HK-2 (cell line): ENCODE measurements around the gene OGFRL1.

Experiments used
- DNase-seq: peaks from one replicate; pipeline ENCODE4 v3.0.0-alpha.2; 2018; ENCODE audit not compliant: unreplicated experiment

Gene OGFRL1

DNA sequence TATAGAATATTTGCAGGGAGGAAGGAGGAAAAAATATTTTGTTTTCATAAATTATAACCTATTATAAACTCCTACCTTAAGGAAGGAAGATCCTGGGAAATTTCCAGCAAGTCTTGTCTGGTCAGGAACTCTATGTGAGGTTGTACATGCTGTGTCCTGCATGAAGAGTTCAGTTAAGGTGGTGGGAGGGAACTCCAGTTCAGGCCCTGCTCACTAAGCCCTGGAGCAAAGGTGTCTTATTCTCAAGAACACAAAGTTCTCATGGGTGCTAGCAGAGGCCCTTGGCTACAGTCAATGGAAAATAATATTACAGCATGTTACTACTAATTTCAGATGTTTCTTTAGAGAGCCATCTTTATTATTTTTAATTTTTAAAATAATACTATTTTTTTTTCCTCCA lies 3.8 kb upstream of the OGFRL1 start:
- DNase-seq: no peak

DNA sequence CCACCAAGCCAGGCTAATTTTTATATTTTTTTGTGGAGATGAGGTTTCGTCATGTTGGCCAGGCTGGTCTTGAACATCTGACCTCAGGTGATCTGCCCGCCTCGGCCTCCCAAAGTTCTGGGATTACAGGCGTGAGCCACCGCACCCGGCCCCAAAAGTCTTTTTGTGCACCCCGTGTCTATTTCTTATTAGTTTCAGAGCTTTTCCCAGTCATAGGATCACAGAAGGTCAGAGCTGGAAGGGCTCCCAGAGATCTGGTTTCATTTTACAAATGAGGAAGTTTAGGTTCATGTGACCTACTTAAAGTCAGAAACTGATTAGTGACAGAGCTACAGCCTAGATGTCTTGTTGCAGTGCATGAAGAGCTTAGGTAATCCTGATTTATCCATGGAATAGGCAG lies 1.6 kb upstream of the OGFRL1 start:
- DNase-seq: no peak

DNA sequence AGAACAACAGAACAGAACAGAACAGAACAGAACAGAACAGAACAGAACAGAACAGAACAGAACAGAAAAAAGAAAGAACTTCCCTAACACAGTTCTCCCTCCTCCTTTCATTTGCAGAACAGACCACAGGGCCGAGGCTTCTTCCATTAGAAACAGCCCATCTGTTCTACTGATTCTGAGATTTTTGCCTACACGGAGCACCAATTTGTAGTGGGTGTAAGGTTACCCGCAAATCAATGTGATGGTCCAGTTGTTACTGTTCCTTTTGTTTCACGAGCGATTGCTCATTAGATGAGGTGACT lies 734 bp upstream of the OGFRL1 start:
- no peak for DNase-seq

DNA sequence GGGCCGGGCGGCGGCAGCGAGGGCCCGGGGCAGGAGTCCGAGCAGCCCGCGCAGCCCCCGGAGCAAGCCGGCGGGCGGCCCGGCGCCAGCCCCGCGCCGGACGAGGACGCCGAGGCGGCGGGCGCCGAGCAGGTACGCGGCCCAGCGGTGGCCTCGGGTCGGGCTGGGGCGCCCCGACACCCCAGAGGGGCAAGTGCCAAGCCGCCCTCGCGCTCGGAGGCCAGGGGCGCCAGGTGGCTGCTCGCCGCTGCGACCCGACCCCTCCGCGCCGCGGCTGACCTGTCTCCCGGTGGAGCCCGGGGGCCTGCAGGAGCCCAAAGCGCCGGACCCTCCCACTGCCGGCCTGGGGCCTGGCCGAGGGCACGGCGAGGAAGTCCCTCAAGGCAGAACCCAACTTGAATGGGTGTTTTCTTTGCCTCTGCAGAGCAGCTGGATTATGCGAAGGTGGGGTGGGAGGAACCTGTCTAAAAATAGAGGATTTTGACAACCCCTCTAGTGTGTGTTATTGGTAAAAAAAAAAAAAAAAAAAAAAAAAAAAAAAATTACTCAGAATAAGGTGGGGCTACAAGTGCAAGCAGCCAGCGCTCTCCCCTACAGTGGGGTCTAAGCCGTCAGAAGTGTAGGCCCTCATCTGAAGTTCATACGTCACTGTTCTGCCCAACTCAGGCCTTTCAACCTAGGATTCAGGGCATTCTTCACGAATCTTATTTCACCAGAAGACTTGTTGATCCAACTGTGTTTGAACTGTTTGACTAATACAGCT lies 609 bp downstream of the OGFRL1 start:
- DNase-seq: peak; percentile 43

DNA sequence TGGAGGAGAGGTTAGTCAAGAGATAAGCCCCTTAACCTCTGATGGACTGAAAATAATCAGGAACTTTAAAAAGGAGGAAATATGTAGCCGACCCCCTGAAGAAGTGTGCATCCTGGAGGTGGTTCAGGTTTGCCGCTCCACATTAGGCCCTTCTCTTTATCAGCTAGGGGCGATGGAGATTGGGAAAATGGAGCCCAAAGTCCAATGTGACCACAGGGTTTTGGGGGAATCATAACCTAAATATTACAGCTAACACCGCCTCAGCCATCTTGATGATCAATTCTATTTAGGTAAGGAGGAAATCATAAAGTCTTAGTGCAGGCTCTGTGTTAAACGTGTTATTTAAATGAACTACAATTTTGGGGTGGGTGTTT lies 1.2 kb downstream of the OGFRL1 start:
- DNase-seq: no peak

DNA sequence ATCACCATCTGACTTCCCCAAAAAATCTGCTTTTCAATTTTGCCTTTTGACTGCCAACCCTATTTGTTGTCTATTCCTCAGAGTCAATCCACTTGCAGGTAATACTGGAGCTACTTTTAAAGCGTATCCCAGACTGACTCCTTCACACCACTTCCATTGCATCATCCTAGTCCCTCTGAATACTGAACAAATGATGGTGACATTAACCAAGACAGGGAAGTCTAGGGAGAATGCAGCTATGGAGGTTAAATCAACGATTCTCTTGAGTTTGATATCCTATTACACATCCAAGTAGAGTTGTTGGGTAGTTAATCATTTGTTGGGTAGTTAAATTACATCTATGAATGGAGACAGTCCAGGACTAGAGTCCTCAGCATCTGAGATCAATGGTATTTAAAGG lies 2.0 kb downstream of the OGFRL1 start:
- no peak for DNase-seq

DNA sequence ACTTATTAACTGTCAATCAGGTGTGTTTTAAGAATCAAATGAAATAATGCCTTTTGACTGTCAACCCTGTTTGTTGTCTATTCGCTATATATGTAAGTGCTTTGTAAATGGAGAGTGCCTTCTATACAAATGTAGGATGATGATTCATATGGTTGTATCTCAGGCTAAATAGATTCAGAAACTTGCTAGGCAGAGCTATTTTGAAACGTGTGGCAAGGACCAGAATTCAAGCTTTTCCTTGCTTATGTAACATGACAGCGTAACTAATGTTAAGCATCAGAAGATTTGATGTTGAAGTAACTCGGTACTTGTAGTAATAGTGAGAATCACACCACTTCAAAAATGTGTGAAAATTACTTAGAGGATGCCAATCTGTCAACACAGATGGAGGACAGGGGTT lies 3.4 kb downstream of the OGFRL1 start:
- no peak for DNase-seq

DNA sequence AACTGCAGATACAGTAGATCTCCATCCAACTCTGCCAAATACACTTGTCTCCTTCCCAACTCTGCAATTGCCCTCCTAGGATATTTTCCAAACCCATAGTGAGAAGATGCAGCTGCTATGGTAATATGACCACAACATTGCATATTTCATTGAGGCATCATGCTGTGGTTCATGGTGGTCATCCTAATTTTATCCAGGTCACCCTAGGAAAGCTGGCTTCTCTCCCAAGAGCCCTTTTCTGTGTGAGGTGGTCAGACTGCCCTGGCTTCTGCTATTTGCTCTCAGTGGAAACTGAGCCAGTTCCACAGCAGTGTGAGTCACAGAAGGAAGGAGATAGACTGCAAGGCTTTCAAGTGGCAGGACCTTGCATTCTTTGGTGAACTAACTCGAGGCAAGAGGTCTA lies 5.5 kb downstream of the OGFRL1 start:
- DNase-seq: peak; percentile 38

DNA sequence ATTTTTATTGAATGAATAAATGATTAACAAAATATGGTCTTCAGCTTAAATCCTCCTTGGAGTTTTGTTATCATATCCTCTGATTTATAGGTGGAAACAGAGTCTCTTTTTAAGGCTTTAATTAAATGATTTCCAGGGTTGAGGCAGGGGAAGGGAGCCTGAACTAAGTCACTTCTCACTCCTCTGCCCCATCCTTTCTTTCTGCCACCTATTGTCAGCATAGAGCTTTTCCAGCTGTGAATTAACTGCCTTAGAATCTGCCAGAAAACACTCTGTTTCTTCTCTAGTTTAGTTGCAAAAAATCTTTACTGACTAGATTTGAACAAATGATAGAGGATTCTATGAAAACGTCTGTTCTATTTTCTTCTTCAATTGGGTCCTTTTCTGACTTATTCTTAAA lies 9.8 kb downstream of the OGFRL1 start:
- DNase-seq: no peak

DNA sequence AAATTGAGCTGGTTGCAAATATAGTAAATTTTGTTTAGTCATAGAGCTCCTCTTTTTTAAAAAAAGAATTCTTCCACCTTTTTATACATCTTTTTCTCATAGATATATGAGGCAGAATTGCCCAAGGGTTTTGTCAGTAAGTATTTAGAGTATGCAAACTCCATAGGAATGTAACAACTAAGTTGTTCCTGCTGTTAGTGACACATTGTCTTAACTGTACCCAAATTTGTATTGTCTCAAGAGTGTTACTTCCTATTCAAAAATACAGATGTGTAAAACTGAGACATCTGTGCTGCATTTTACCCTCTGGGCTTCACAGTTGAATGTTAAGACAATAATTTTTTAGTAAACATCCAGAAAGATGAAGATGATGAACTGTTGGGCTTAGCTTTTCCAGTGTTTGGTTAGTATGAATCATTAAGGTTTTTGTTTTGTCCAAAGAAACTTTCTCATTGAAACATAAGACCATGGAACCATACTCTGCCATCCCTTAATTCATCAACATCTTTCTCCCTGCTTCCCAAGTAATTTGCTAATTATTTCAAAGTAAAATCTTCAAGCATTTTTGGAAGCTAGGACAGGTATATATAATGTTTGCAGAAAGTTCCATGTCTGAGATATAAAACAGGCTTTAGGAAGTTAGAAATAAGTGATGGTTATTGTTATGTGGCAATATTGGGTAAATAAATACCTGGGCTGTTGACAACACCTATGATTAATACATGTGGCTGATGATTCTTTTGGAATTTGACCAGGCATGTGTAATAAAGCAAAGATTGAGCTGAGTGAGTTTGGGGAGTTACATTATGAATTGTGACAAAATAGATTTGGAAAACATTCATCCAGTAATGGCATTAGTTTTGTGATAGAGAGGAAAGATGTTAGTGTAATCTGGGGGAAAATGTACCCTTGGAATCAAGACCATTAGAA lies 11.2 kb downstream of the OGFRL1 start:
- no peak for DNase-seq

DNA sequence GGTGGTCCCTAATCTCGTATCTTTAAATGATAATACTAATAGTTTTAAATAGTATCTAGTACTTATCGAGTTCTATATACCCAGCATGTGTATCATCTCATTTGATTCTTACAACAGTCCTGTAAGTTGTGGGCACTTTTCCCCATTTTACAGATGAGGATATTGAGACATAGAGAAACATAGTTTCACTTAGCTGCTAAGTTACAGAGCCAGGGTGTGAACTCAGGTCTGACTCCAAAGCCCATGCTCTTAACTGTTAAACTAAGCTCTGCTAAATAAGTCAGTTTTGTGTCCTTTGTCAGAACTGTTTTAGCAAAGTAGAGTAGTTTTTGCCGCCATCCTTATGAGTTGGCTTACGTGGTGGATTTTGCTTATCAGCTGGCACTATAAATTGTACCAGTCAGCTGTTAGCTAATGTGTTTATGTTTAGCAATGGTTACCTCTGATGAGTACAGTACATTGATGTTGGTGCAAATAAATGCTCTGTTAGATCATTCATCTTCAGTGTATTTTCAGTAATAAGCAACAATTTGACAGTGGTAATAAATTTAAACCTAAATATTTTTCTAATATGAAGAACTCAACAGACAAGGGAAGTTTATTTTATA lies 12.1 kb downstream of the OGFRL1 start:
- DNase-seq: no peak

DNA sequence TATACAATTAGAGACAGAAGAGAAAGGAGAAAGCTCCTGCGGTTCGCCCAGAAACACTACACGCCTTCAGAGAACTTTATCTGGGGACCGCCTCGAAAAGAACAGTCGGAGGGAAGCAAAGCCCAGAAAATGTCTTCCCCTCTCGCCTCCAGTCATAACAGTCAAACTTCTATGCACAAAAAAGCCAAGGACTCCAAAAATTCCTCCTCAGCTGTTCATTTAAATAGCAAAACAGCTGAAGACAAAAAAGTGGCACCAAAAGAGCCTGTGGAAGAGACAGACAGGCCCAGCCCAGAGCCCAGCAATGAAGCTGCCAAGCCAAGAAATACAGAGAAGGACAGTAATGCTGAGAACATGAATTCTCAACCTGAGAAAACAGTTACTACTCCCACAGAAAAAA lies 12.9 kb downstream of the OGFRL1 start:
- DNase-seq: no peak

DNA sequence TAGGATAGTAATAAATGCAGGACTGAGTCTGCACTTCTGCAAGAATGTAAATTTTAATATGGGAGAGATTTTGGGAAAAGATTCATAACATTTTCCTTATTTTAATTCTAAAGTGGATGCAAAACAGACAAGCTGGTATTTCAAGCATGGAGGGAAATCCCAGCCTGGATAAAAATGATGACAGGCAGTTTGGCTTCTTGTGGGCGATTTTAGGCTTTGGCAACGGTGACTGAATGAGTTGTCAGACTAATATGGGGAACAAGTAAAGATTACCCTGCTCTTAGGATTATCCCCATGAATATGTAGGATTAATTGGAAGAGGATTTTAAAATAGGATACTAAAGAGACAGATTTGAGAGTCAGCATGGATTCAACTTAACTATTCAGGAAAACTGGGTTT lies 21.0 kb downstream of the OGFRL1 start:
- DNase-seq: no peak

DNA sequence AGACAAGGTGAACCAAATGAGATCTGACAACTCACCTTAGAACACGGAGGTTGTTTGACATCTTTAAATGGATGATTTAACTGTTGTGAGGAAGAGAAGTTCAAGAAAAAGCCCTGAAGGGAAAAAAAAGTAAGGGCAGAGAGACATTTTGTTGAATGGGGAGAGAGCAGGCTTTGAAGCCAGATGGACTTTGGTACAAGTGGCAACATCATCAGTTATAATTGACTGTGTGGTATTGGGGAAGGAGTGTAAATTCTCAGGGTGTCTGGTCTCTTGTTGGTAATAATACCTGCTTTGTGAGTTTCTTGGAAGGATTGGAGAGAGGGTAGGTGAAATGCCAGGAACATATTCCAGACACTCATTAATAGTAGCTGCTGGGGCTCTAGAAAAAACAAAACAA lies 21.6 kb downstream of the OGFRL1 start:
- no peak for DNase-seq

DNA sequence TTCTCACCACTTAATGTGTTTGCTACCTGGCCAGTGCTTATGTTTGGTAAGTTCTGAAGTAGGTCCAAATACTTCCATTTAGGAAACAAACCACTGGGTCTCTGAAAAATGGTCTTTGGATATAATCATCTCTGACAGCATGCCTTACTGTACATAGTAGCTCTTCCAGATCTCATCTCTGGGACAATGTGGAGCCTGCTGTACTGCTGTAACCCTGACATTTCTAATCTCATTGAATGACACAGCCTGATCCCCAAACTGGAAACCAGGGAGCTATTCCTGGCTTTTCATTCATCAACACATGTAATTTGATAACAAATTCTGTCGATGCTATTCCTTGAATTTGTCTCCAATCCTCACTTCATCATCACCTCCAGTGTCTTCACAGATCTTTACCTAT lies 23.5 kb downstream of the OGFRL1 start:
- DNase-seq: no peak

DNA sequence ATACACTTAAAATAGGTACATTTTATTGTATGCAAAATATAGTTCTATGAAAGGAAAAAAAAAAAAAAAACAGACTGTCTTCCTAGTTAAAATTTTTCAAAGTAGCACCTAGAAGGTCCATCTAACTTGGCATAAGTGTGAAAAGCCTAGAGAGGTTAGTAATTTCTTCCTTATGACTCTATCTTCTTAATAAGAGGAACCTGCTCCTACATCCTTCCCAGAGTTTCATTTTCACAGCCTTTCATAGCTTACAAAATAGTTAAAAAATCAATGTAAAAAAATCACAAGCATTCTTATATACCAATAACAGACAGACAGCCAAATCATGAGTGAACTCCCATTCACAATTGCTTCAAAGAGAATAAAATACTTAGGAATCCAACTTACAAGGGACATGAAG lies 28.8 kb downstream of the OGFRL1 start:
- DNase-seq: no peak

DNA sequence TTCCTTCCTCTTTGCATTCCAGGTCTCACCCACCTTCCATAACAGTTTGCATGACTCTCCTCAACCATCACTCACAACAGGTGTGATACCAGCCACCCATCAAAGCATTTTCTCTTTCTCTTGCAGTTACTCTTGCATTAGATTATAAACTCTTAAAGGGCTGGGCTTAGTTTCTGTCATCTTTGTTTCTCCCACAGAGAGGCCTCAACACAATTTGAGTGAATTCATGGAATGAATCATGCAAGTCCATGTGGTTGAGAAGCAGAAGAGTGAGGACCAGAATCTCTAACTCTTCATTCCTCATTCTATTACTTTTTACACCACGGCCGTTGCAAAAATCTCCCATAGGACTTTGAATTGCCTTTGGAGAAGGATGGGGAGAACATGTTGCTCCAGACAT lies 31.4 kb downstream of the OGFRL1 start:
- no peak for DNase-seq

DNA sequence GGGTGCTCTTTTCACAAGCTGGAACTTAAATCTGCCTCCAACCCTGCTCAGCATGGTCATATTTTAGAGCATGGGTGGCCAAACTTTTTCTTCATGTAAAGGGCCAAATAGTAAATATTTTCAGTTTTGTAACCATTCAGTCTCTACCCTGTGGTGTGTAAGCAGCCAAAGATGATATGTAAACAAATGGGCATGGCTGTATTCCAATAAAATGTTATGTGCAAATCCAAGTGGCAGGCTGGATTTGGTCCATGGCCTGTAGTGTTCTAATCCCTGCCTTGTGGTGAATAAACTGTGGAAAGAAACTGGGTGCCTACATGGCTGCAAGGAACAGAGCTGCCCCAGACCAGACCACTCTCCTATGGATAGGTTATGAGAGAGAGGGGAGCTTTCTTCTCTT lies 32.7 kb downstream of the OGFRL1 start:
- DNase-seq: no peak

DNA sequence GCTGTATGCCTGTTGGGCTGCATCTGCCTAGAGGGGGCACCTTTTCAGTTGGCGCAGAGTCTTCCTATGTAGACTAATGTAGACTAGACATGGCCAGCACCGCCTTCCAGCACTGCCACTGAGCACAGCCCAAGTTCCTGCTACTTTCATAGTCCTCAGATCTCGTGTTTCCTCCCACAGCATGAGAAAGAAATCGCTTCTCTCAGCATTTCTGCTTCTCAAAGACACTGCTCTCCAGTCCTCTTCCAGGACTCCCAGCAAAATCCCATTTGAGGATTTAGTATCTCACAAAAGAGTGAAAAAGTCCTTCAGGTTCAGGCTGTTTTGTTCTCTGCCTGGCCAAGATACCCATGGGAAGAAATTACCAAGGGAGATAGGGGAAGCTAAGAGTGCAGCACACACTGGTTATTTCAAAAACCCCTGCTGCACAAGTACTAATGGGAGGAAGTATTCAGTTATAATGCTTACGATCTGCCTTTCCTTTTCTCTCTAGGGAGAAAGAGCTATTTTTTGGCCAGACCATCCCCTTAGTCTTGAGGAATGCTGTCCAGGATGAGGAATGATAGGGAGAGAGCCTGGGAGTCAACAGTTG lies 35.7 kb downstream of the OGFRL1 start:
- DNase-seq: no peak

DNA sequence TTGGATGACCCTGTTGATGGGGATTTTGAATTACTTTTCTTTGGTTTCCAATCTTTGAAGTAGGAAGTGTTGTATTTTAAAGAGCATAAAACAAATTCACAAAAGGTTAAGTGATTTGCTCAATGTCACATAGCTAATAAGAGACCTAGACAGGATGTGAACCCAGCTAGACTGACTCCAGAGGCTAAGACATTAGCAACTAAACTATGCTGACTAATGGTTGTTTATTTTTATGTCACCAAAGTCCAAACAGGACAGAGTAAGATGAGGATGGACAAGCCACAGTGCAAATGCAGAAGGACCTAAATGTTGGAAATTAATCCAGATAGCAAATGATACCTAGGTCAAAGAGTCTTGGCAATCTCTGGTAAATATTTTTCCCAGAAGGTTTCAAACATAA lies 38.0 kb downstream of the OGFRL1 start:
- no peak for DNase-seq

DNA sequence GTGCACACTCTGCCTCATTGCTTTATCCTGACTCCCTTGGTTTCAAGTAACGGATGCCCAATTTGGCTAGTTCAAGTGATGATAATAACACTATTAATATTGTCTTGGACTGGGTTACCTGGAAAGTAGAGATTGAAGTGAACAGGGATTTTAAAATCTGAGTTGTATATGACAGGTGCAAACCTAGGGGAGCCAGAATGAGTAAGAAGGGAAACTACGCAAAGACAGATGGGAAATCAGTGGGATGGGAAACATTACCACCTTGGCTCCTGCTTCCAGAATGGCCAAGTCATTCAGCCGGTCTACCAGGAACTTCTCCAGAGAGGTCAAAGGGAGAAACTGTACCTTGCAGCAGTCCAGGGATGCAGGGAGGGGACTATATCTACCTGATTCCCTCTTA lies 41.9 kb downstream of the OGFRL1 start:
- DNase-seq: no peak

DNA sequence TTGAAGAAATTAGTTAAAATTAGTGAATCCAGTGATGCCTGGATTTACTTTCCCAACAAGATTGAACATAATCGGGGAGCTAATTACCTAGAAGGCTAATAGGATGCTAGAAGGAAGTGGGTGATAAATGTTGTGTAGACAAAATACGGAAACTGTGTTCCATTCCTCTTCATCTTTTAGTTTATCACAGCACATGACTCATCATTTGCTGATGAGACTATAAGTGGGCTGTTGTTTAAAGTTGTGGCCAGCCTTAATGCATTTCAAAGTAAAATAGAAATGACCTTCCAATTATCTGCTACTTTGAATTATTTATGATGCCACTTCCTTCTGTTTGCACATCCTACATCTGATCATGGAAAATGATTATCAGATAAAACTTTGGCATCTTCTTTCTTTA lies 43.4 kb downstream of the OGFRL1 start:
- DNase-seq: no peak

DNA sequence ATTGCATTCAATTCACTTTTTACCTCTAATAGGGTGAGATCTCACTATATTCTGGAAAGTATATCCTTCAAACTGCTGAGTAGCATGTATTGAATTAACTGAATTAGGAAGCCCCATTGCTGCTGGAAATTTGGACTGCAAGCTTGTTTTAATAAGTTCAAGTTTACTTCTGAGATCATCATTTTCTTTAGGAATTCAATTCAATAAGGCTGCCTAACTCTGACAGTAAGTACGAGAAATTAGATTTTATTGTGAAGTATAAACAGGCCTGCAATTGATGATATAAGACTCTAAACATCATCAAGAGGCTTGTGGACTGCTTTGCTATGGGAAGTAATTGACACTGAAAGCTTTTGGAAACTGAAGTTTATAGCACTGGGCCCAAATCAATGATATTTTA lies 44.4 kb downstream of the OGFRL1 start:
- no peak for DNase-seq
